ENCODE results near the gene SNTG2. TPM values are rescaled to one million over a fixed set of nuclear protein-coding genes. Genes with fewer than 3 reads are reported as not detected.

SNTG2 gene
- total and polyA plus RNA-seq, 4 donors = not detected

DNA sequence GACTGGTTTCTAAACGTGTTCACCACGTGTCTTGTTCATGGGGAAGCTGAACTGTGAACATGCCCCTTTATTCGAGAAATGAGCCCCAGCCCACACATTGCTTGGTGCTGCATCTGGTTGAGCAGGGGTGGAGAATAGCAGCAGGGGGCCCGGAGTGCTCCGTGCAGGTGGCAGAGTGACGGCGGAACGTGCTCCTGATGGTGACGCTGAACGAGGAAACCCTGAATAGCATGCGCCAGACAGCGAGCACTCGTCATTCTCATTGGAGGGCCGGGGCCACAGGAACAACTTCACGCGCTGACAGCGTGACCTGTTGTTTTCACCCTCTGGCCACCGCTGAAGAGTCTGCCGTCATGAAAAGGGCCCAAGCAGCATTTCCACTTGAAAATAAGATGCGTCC, 336.8 kb downstream of the SNTG2 start:
- no peak overlapping the region for H3K9ac ChIP-seq (ENCODE audit: low read depth in 1 of 2, low read length in 2 of 2)
- H3K36me3 ChIP-seq (ENCODE audit: control insufficient read depth in 4 of 4, insufficient read depth in 3 of 4, low read depth in 1 of 4, low read length in 3 of 4) = no peaks in the 10 kb centered on the region
- H3K27me3 ChIP-seq (ENCODE audit: control insufficient read depth in 4 of 4, insufficient read depth in 4 of 4, low read length in 3 of 4) = no peaks in the 10 kb centered on the region
- no peak overlapping the region for H3K4me3 ChIP-seq (ENCODE audit: low read depth in 1 of 3, low read length in 3 of 3)
- H3K9me3 ChIP-seq (ENCODE audit: control insufficient read depth in 4 of 4, low read length in 3 of 4) = no peaks in the 10 kb centered on the region
- 84% methylated on average over 20 of the region's 20 CpGs for WGBS
- no peak for TF ChIP-seq YY1 (IDR thresholded peaks at IDR 0.05)
- no peak for TF ChIP-seq TAF1 (conservative IDR thresholded peaks at IDR 0.05)
- TF ChIP-seq, protein P1, sequence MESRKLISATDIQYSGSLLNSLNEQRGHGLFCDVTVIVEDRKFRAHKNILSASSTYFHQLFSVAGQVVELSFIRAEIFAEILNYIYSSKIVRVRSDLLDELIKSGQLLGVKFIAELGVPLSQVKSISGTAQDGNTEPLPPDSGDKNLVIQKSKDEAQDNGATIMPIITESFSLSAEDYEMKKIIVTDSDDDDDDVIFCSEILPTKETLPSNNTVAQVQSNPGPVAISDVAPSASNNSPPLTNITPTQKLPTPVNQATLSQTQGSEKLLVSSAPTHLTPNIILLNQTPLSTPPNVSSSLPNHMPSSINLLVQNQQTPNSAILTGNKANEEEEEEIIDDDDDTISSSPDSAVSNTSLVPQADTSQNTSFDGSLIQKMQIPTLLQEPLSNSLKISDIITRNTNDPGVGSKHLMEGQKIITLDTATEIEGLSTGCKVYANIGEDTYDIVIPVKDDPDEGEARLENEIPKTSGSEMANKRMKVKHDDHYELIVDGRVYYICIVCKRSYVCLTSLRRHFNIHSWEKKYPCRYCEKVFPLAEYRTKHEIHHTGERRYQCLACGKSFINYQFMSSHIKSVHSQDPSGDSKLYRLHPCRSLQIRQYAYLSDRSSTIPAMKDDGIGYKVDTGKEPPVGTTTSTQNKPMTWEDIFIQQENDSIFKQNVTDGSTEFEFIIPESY (IDR thresholded peaks at IDR 0.05) = no peak
- no peak for TF ChIP-seq RAD21 (IDR thresholded peaks at IDR 0.05)
- TF ChIP-seq RXRA (IDR thresholded peaks at IDR 0.05) = no peak
- no peak for TF ChIP-seq GABPA (IDR thresholded peaks at IDR 0.05 in 1 of 2, conservative IDR thresholded peaks at IDR 0.05 in 1 of 2)
- no peak for TF ChIP-seq FOXA1 (IDR thresholded peaks at IDR 0.05)
- TF ChIP-seq REST (IDR thresholded peaks at IDR 0.05) = no peak
- TF ChIP-seq EGR1 (IDR thresholded peaks at IDR 0.05; ENCODE audit: low read depth in 2 of 2) = no peak
- TF ChIP-seq, protein P2, sequence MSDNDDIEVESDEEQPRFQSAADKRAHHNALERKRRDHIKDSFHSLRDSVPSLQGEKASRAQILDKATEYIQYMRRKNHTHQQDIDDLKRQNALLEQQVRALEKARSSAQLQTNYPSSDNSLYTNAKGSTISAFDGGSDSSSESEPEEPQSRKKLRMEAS (IDR thresholded peaks at IDR 0.05) = no peak
- no peak for TF ChIP-seq HNF4A (conservative IDR thresholded peaks at IDR 0.05)
- TF ChIP-seq FOXA2 (IDR thresholded peaks at IDR 0.05) = no peak
- no peak for TF ChIP-seq JUND (IDR thresholded peaks at IDR 0.05)
- no peak for TF ChIP-seq NR2F2 (IDR thresholded peaks at IDR 0.05)
- TF ChIP-seq, protein P3, sequence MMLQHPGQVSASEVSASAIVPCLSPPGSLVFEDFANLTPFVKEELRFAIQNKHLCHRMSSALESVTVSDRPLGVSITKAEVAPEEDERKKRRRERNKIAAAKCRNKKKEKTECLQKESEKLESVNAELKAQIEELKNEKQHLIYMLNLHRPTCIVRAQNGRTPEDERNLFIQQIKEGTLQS (IDR thresholded peaks at IDR 0.05) = no peak
- TF ChIP-seq SP1 (IDR thresholded peaks at IDR 0.05) = no peak
- TF ChIP-seq HNF4G (IDR thresholded peaks at IDR 0.05) = no peak
- TF ChIP-seq CTCF (IDR thresholded peaks at IDR 0.05; ENCODE audit: low read depth, low read length, missing input control) = no peak
- H3K27ac ChIP-seq (ENCODE audit: low read depth in 1 of 2, low read length in 2 of 2) = no peak overlapping the region
- no peaks in the 10 kb centered on the region for H3K4me1 ChIP-seq (ENCODE audit: control insufficient read depth in 4 of 4, insufficient read depth in 4 of 4, low read length in 3 of 4)
- DNase-seq (ENCODE audit: low spot score) = no peak
